Forelimb muscle (tissue), 1 donor: ENCODE results near the gene SLAMF9. TPM values are rescaled to one million over a fixed set of nuclear protein-coding genes. Genes with fewer than 3 reads are reported as not detected.

Experiments used
- DNase-seq: peaks from one replicate; pipeline ENCODE4 v3.0.0-alpha.2; 2013; ENCODE audit warnings: low read depth
- polyA plus RNA-seq: library from polyadenylated mRNA; unstranded; fragments of 120-200 nt; gene quantifications from one replicate; pipeline ENCODE4 v1.2.1, GENCODE V29; 2013; ENCODE audit not compliant: insufficient read length

SLAMF9 gene
- polyA plus RNA-seq, 1 donor: not detected

DNA sequence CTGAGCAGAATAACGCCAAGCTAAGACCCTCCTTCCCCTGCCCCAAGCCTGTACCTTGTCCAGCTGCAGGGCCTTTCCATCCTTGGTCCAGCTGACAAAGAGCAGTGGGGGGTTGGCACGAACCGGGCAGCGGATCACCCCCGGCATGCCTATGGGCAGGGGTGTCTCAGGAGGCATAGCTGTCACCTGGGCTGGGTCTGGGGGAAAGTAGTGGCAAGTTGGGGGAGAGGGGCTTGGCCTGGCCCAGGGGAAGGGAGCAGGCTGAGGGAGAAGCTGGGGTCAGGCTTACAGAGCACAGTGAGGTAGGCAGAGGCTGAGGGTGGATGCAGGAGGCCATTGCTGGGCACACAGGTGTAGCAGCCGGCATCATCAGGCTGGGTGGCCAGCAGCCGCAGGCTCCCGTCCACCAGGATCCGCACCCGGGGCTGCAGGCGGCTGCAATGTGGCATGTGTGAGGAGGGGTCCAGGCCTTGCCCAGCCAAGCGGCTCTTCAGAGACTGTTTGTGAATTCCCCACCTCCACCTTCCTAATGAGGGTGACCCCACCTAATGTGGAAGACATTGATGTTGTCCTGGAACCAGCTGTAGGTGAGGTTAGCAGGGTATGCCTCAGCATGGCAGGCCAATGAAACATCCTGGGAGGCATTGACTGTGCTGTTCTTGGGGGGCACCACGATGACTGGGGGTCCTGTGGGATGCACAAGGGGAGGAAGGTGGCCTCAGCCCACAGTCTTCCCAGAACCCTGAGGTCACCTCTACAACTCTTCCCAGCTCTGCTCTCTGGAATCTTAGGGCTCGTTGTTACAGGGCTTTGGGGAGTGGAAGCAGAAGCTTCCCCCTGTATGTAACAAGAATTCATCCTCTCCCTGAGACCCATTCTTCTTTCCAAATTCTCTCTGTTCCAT lies 19.6 kb downstream of the SLAMF9 start:
- DNase-seq: no peak

DNA sequence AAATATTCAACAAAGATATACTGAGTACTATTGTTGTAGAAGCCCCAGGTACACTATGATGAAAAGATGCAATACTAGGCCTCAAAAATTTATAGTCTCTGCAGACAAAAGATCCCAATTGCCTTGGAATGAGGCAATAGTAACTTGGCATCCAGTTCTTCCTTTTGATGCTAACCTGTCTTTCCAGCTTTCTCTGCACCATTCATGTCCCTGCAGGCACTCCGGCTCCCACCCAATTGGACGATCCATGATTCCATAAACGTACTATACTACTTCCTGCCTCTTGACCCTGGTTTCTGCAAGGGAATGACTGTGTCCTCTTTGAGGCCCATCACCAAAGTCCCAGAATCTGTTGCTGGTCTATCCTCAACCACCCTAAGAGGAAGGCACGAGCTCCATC lies 20.7 kb downstream of the SLAMF9 start:
- DNase-seq: no peak

DNA sequence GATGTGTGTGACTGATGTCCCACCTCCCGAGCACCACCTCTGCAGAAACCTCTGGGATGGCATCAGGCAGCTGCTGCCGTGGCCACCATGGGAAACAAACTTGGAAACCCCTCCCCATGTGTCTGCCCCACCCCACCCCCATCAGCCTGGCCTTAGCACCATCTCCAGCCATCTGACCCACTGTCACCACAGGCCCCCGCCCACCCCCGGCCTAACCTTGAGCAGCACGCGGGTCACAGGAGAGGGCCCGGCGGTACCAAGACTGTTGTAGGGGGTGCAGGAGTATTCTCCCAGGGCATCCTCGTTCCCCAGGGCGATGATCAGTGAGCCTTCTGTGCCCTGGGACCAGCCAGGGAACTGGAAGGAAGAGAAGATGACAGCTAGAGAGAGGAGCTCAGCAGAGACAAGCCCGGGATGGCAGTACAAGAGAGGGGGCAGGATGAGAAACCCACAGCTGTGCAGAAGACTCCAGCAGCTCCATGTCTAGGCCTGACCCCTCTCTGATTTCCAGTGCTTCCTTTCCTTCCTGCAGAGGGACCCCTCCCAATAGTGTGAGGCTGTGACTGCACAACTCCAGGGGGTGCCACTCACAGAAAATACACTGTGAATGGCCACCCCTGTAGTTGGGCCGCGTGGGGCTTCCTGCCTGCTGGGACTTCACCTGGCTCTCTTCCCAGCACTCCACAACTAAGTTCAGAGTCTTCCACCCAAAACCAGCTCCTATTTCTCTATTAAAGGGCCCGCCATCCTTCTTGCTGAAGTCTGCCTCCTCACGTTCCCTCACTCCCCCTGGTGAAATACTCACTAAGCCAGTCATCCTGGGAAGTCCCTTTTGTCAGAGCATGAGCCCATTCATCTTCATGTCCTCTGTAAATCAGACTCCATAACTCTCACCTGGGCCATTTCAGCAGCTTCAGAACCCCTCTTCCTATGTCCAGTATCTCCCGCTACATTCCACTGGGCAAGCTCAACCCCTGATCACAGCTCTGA lies 21.4 kb downstream of the SLAMF9 start:
- DNase-seq: no peak

DNA sequence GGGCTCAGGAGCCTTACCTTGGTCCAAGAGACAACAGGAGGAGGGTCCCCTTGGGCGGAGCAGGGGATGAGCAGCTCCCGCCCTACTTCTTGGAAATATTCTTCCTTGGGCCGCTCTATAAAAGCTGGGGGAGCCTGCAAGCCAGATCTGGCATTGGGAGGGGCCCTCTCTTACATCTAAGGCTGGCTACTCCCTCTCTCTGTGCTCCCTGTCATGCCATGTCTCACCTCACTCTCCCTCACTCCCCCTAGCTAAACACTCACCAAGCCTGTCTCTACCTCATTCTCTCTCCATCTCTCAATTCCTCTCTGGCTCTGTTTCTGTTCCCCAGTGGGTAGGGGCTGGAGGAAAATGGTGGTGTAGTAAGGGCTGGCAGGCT lies 22.3 kb downstream of the SLAMF9 start:
- no peak for DNase-seq

- no peak for DNase-seq
These were observed 22.8 kb downstream of the SLAMF9 start for GRCh38 chr1:159931101-159931794.

- DNase-seq: no peak
These were observed 23.4 kb downstream of the SLAMF9 start for GRCh38 chr1:159930634-159931033.

DNA sequence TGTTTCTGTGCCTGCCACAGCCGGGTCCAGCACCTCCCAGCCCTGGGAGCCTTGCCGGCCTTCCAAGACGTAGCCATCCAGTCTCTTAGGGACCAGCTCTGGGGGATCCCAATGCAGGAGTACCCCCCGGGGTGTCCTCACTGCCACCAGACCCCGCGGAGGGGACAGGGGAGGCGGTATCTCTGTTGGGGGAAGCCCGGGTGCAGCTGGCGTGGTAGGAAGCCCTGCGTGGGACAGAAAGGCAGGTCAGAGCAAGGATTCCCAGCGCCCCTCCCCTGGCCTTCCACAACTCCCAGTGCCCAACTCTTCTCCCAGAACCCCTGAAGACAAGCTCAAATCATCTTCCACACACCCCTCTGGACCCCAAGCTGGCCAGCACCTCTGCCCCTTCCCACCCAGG lies 23.8 kb downstream of the SLAMF9 start:
- DNase-seq: no peak

DNA sequence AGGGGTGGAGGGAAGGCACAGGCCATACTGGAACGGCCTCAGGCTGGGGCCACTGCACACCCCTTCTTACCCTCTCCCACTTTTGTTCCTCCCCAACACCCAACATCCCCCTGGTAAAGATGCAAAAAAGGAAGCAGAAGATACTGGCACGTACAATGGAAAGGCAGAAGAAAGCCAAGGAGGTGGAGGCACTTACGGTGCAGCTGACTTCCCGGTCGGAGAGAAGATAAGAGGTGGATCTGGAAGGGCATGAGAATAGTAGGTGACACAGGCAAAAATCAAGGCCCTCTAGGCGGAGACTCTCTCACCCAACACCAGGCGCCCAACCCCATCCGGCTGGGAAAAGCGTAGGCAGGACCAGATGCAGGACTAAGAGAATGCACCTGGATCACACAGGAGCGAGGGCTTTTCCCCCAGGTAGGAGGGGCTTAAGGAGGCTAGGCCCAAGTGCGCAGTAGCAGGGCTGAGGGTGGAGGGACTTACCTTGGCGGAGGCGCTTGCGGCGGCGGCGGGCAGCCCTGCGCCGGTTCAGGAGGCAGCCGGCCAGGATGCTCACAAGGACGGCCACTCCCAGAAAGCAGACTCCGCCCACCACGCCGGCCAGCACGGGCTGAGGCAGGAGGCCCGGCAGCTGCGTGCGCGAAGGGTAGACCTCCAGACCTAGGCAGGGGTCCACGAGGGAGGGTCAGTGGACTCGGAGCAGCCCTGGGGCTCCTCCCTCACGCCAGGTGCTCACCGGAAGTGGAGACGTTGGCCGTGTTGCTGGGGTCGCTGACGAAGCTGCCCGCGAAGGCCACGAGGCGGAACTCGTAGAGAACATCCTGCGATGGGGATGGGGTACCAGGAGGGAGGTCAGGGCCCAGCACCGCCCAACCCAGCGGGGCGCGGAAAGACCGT lies 24.6 kb downstream of the SLAMF9 start:
- DNase-seq: no peak

DNA sequence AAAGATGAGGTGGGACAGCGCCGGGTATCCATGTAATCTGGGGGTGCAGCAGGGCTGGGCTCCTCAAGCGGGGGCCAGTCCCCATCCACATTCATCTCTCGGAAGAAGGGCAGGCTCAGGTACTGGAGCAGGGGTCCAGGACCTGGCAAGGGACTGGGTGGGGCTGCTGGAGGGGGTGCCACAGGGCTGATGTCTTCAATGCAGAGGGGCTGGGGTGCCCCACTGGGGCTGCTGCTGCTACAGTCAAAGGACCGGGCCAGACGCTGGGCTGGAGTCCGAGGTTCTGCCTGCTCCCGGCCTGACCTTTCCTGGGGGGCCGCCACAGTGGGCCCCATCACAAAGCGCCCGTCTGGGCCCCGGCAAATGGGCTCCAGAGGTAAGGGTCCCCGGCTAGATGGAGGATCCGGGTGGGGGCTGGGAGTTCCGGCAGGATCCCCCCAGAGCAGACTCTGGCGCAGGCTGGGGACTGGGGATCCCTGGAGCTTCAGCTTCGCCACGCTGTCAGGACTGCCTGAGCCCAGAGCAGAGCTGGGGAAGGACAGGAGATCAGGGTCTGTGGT lies 25.5 kb downstream of the SLAMF9 start:
- no peak for DNase-seq

- DNase-seq: no peak
These were observed 26.1 kb downstream of the SLAMF9 start for GRCh38 chr1:159927849-159928431.

GRCh38 chr1:159927211-159927848 lies 26.7 kb downstream of the SLAMF9 start:
- DNase-seq: no peak

DNA sequence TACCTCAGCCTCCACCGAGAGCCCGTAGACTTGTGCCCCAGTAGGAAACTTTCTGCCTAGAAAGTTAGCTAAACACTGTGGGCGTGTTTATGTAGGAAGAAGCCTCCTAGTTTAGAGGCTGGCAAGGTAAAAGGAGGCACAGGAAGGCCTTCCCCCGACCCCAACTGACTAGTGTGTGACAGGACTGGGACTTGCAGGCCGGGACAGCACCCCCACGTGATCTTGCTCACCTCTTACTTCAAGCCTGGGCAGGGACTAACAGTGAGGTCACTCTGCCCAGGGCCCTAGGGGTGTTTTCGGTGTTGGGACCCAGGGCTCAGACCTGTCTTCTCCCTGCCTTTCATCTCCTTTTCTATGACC lies 28.3 kb downstream of the SLAMF9 start:
- no peak for DNase-seq

GRCh38 chr1:159924791-159925718 lies 29.0 kb downstream of the SLAMF9 start, which contains the start of gene TAGLN2:
Gene TAGLN2, minus strand, starts transcription at chr1:159925507. Its CDS starts 4,998 bp downstream, at chr1:159920509.
- no peak for DNase-seq

GRCh38 chr1:159924025-159924790 lies 29.8 kb downstream of the SLAMF9 start:
- no peak for DNase-seq

DNA sequence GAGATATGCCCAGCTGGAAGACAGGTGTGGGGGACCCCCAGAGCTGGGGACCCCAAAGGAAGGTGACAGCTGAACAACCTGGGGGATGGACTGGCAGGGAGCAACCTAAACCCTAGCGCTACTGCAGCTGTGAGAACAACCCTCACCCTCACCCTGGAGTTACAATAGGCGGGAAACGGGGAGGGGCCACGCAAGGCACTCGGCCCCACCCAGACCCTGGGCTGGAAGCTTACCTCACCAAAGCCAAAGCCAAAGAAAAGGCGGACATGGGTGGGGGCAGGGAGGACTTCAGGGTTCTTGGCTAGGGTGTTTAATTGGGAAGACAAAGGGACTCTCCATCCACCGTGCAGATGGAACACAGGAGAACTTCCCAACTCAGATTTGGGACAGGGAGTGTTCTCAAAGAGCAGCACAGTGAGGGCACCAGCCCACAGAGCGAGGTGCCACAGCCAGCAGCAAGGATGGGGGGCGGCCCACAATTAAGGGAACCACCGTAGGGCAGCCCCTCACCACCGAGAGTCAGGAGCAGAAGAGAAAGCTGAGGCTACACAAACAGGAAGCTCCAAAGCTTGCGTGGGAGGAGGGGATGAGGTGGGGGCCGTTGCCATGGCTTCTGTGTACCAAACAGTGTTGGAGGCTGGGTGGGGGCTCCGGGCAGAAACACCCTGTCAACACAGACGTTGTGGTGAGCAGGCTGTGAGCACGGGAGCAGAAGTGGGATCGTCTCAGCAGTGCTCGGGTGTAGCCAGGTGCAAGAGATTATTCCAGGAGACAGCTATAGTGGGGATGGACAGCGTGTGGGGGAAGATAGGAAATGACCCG lies 30.6 kb downstream of the SLAMF9 start:
- DNase-seq: peak; percentile 62

- DNase-seq: no peak
These were observed 31.4 kb downstream of the SLAMF9 start for GRCh38 chr1:159922511-159923202.
